Stimulated activated CD8-positive, alpha-beta memory T cell treated with anti-CD3 and anti-CD28 coated beads, Interleukin-12 subunit alpha, Interleukin-12 subunit beta, amount 100 ng/mL, for 4 hours (primary cell): ENCODE data around the gene MGARP.
"Not testable (repeated sequence)": the region's sequence is repeated elsewhere in the genome, so short reads cannot be mapped to it uniquely, and the experiment has no call there.

Source experiments
- DNase-seq: peaks from one replicate; pipeline ENCODE4 v3.0.0-alpha.2; 2020; ENCODE audit warnings: low read depth

The MGARP gene

DNA sequence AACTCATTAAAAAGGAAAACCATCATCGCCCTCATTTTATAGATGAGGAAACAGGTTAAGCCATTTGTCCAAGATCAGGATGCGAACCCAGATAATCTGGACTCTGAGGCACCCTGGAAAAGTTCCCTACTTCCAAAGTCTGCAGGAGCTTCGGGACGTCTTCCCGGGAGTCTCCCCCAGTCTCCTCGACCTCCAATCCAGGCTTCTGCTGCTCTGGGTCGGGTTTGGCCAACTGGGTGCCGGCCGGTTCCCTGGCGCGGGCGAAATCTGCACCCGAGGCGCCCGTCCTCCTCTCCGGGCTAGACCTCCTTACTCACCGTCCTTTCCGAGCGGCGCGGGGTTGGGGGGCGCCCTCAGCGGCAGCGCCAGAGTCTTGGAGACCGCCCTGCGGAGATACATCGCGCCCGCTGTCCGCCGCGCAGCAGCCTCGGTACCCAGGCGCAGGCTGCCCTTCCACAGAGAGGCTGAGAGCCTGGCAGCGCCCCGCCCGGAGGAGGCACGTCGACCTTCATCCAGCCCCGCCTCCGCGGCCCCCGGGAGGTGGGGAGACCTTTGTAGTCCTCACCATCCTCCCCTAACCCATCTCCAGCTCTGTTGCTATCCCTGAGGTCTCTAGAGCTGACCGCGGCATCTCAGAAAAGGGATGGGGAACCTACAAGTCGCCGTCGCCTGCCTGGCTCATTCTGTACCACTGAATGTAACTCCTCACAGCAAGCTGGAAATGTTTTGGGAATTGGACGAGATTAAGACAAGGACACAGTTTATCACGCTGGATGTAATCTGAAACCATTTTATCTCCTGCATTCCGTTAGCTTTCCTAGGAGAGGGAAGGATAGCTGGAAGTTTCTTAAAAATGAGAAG is at the start of gene MGARP:
TSS of gene MGARP (minus strand) at position 466 of the 861 bp plus-strand sequence. CDS start at position 399, 67 bp downstream.
- DNase-seq, result peak; percentile 7

GRCh38 chr4:139329665-139330200 is 49.7 kb upstream of the MGARP start:
- no peak for DNase-seq

- DNase-seq, result no peak
Measured at GRCh38 chr4:139324620-139325019, 44.6 kb upstream of the MGARP start.

- not testable (repeated sequence) for DNase-seq
Measured at GRCh38 chr4:139322541-139322940, 42.5 kb upstream of the MGARP start.

DNA sequence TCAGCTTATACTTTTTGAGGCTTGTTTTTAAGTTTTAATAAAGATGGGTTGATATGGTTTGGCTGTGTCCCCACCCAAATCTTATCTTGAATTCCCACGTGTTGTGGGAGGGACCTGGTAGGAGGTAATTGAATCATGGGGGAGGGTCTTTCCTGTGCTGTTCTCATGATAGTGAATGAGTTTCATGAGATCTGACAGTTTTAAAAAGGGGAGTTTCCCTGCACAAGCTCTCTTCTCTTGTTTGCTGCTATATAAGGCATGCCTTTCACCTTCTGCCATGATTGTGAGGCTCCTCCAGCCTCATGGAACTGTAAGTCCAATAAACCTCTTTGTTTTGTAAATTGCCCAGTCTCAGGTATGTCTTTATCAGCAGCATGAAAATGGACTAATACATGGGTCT is 42.0 kb upstream of the MGARP start:
- not testable (repeated sequence) for DNase-seq

GRCh38 chr4:139319571-139319970 is 39.5 kb upstream of the MGARP start:
- DNase-seq, result no peak

DNA sequence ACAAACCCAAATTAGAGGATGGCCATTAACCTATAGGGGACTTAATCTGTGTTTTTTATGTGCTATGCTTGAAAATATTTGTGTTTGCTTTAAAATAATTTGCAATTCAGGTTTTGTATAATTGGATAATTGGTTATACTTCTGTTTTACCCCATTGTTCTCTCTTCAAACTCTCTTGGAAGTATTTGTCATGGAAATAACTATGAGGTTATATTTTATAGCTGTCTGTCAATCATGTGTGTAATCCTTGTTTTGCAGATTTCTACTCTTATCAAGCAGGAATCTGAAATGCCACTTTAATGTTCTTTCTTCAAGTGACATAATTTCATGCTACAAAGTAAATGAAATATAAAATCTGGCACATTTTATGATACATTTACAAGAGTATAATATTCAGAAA is 37.6 kb upstream of the MGARP start:
- no peak for DNase-seq

DNA sequence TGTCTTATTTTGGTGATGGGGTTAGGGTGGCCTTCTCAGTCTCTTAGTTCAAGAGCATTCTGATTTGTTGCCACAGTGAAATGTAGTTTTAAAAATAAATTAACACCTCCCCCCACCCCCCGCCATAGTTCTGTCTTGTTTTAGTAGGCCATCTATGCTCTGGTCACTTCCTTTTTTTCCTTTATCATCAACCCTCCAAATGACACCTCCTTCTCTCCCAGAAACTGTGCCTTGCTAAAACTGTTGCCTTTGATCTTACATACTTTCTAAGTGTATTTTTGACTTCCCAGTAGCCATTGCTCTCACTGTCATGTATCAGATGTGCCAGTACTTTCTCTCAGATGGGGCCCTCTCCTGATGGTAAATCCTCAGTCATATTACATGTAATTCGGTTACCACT is 36.7 kb upstream of the MGARP start:
- DNase-seq, result no peak

GRCh38 chr4:139315221-139315675 is 35.2 kb upstream of the MGARP start:
- DNase-seq, result no peak

DNA sequence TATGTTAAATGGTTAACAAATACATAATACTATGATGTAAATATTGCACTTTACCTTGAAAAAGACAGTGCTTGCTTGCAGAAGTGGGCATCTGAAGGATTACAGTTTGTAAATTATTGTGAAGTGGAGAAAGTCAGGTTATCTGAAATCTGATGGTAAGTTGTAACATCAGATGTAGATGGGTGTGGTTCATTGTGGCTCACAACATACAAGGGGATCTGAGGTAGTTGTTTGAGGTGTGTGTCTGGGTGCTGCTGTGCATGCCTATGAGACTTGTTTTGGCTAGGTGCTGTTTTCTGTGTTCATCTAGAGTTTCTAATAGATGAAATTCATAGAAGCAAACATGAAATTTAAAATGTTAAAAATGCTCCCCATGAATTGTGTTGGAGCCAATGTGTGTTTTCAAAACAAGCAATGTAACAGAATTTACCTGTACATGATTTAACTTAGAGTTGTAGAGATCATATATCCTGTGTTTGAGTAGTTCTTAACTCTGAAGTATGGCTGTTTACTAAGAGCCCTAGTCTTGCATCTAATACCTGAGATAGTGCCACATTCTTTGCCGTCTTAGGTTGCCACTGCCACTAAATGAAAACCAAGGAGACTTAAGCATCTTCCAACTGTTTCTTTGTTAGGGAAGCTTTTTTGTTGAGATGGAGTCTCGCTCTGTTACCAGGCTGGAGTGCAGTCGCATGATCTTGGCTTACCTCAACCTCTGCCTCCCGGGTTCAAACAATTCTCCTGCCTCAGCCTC is 34.2 kb upstream of the MGARP start:
- no peak for DNase-seq

DNA sequence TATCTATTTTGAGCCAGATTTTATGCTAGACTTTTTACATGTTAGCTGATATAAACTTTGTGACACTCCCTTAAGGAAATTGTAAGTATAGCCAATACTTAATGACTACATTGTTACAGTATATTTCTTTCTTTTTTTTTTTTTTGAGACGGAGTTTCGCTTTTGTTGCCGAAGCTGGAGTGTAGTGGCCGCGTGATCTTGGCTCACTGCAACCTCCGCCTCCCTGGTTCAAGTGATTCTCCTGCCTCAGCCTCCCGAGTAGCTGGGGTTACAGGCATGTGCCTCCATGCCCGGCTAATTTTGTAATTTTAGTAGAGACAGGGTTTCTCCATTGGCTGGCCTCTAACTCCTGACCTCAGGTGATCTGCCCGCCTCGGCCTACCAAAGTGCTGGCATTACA is 33.4 kb upstream of the MGARP start:
- not testable (repeated sequence) for DNase-seq

DNA sequence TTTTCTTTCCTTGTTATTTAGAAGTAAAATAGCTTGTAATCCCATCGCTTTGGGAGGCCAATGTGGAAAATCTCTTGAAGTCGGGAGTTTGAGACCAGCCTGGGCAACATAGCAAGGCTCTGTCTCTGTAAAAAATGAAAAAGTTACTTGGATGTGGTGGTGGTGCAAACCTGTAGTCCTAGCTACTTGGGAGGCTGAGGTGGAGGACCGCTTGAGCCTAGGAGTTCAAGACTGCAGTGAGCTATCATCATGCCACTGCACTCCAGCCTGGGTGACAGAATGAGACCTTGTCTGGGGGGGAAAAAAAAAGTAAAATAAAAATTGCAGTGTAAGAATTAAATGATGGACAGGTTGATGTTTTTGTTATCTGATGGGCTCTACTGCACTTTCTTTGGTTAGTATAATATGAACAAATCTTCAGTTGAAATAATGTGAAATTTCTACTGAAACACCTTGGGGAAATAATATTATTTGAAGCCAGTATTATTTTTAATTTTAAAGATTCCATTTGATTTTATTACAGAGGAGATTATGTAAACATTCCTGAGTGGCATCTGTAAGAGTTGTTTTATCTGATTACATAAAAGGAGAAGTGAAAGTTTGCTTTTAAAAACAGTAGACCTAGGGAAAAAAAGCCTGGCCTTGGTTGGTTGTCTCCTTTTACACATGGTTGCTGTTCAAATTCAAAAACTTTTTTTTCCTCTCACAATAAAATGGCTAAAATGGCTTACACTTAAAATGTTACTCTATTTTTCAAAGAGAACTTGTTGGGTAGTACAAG is 32.7 kb upstream of the MGARP start:
- no peak for DNase-seq

- no peak for DNase-seq
Measured at GRCh38 chr4:139311909-139312308, 31.9 kb upstream of the MGARP start.

DNA sequence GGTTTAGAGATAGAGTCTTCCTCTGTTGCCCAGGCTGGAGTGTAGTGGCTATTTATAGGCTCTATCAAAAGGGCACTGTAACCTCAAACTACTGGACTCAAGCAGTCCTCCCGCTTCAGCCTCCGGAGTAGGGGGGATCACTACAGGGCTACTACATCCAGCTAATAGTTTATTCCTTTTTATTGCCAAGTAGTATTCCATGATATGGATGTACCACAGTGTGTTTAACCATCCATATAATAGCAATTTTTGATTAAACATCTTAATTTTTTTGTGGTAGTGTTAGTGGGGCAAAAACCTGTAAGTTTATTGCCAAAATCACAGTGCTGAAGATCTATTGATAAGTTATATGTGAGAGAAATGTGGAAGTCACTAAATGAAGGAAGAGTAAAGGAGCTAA is 24.9 kb upstream of the MGARP start:
- DNase-seq, result no peak

DNA sequence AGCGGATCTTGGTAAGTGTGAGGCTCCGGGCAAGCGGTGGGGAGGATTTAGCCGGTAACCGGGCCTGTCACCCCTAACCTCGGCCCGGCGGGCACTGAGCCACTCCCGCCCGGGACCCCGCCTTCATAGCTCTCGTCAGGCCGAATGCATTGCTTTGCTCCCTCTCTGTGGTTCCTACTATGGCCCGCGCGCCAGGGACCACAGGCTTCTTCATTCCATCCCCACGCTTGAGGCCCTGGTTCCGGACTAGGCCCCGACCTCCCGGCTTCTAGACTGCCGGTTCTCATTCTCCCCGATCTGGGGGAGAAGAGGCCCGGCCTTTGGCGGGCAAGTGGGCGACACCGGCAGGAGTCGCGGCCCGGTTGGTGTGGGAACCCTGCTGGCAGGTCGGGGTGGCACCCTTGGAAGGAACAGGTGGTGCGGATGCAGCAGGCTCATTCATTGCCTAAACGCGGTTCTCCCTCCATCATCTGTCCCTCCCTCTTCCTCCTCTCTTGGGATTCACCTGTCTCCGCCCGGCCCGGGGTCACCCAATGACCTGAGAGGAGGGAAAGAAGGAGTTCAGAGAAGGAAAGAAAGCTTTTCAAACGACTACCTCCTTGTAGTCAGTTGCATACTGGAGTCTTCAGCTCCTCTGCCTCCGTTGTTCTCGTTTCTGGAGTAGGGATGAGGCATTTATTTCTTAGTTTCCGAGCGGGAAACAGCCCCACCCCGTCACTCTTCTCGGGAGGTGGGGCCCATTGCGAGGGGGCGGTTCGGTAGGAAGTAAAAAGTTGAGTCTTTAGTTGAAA is 22.0 kb upstream of the MGARP start, which contains the start of gene NDUFC1:
TSS of gene NDUFC1 (minus strand) at position 657 of the 791 bp plus-strand sequence. CDS start 6,679 bp downstream, outside the sequence.
- peak; percentile 42 for DNase-seq

DNA sequence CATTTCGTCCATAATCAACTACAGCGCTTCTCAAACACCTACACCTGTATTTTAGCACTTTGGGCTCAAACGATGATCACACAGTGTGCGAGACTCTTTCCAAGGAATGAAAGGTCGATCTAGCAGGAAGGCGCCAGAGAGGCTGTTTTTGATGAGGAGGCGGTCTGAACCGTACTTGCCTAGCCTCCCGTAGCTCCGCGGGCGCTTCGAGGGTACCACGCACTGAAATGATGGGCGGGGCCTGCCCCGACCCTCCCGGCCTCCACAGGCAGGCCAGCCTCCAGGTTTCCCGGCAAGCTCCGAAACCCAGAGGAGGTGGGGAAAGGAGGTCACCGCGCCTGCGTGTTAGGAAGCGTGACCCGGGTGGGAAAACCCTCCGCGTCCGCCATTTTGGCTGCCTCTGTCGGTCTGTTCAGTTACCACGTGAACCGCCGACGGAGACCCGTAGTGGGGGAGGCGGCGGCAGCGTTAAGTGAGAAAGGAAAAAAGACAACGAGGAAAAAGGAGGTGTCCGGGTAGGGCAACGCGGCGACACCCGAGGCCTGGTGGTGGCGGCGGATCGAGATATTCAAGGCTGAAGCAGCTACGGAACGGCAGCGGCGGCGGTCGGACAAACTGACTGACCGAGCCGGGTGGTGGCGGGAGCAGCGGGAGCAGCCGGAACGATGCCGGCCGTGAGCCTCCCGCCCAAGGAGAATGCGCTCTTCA is 21.2 kb upstream of the MGARP start, which contains the start of gene NAA15:
TSS of gene NAA15 (plus strand) at position 393 of the 708 bp plus-strand sequence. CDS start at position 666, 273 bp downstream.
- peak; percentile 96 for DNase-seq

GRCh38 chr4:139300431-139301112 is 20.5 kb upstream of the MGARP start:
- no peak for DNase-seq

DNA sequence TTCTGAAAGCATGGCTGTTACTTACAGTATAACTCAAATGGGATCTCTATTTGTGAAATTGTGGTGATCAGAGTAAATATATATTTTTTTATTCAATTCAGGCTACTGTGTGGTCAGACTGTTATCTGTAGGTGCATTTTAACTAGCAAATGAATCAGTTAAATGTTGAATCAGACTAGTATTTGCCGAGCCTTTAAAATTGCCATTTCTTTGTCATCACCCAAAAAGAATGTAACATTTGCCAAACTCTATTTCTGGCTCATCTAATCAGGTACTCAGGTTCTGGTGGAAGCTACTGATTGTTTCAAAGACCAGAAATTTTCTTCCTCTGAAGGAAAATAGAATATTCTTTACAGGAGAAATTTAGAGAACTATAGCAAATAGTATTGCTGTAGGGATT is 19.5 kb upstream of the MGARP start:
- DNase-seq, result no peak

- DNase-seq, result no peak
Measured at GRCh38 chr4:139297001-139297410, 17.0 kb upstream of the MGARP start.

DNA sequence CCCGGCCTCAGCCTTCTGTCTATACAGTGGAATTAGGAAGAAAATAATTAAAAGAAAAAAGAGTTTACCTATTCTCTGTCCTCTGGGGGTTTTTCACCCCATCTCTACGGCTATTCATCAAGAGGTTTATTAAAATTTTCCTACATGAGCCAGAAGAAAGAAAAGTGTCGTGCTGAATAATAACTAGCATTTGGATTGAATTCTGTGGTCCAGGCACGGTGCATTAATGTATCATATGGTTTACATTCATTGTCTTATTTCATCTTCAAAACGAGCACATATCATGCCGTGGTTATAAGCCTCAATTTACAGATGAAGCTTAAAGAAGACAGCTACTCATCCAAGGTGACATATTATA is 15.9 kb upstream of the MGARP start:
- no peak for DNase-seq
